Kidney epithelial cell (primary cell): ENCODE data around the gene PRR13. TPM values are rescaled to one million over a fixed set of nuclear protein-coding genes. Genes with fewer than 3 reads are reported as not detected.

Source experiments
- DNase-seq: peaks from one replicate; pipeline ENCODE4 v3.0.0-alpha.2; 2010; ENCODE audit warnings: low read depth
- H3K27me3 ChIP-seq: 2 replicates; pipeline ENCODE4 v1.6.0; 2011; ENCODE audit warnings: low read length; ENCODE audit not compliant: control insufficient read depth, insufficient read depth
- H3K36me3 ChIP-seq: 2 replicates; pipeline ENCODE4 v1.5.1; 2011; ENCODE audit warnings: low read length; ENCODE audit not compliant: control insufficient read depth, insufficient read depth
- H3K4me3 ChIP-seq: 2 replicates; pipeline ENCODE4 v1.5.1; 2011; ENCODE audit warnings: low read depth, mild to moderate bottlenecking, control low read depth, low read length
- total RNA-seq: library from RNA; depleted of rRNA; stranded (reverse); fragments of >200 nt; gene quantifications from 2 replicates; pipeline ENCODE4 v1.2.3, GENCODE V29; 2015
- TF ChIP-seq, protein P1 (sequence below): IDR thresholded peaks from 2 replicates; pipeline ENCODE4 v1.5.1; 2011; ENCODE audit warnings: mild to moderate bottlenecking, moderate library complexity, low read length, control low read depth, inconsistent platforms; ENCODE audit not compliant: insufficient read depth, poor library complexity, severe bottlenecking

Gene PRR13
- total RNA-seq, 1 donor from 2014 or later, result 91.4 TPM

DNA sequence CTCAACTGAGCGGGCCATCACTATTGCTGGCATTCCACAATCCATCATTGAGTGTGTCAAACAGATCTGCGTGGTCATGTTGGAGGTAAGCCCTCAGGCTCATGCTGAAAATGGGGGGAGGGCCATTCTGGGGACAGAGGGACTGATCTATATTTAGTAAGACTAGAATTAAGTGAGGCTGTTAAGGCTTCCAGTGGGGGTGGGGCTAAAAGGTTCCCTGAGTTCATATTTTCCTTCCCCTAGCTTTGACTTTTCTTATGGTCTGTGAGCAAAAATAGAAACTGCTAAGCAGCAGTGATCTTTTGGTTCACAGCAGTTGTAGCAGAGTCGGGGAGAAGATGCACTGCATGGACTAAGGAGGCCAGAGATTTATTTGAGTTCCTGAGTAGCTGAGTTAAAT, 19.5 kb downstream of the PRR13 start:
- TF ChIP-seq, protein P1, sequence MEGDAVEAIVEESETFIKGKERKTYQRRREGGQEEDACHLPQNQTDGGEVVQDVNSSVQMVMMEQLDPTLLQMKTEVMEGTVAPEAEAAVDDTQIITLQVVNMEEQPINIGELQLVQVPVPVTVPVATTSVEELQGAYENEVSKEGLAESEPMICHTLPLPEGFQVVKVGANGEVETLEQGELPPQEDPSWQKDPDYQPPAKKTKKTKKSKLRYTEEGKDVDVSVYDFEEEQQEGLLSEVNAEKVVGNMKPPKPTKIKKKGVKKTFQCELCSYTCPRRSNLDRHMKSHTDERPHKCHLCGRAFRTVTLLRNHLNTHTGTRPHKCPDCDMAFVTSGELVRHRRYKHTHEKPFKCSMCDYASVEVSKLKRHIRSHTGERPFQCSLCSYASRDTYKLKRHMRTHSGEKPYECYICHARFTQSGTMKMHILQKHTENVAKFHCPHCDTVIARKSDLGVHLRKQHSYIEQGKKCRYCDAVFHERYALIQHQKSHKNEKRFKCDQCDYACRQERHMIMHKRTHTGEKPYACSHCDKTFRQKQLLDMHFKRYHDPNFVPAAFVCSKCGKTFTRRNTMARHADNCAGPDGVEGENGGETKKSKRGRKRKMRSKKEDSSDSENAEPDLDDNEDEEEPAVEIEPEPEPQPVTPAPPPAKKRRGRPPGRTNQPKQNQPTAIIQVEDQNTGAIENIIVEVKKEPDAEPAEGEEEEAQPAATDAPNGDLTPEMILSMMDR, result no peak
- Histone ChIP-seq H3K4me3 (no peak overlapping the region), H3K36me3 (peaks cover 5% of the 10 kb centered on the region), H3K27me3 (no peaks in the 10 kb centered on the region)
- no peak for DNase-seq

DNA sequence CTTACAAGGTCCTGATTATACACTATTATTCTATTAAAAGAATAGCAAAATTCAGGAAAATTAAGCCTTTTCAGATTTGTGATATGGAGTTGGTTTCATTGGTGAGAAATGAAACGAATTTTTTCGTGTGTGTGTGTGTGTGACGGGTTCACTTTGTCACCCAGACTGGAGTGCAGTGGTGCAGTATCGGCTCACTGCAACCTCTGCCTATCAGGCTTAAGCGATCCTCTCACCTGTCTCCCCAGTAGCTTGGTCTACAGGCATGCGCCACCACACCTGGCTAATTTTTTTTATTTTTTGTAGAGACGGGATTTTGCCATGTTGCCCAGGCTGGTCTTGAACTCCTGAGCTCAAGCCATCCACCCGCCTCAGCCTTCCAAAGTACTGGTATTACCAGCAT, 20.1 kb downstream of the PRR13 start:
- TF ChIP-seq, protein P1, result no peak
- Histone ChIP-seq H3K36me3 (peaks cover 5% of the 10 kb centered on the region), H3K4me3 (no peak overlapping the region), H3K27me3 (no peaks in the 10 kb centered on the region)
- DNase-seq, result no peak

DNA sequence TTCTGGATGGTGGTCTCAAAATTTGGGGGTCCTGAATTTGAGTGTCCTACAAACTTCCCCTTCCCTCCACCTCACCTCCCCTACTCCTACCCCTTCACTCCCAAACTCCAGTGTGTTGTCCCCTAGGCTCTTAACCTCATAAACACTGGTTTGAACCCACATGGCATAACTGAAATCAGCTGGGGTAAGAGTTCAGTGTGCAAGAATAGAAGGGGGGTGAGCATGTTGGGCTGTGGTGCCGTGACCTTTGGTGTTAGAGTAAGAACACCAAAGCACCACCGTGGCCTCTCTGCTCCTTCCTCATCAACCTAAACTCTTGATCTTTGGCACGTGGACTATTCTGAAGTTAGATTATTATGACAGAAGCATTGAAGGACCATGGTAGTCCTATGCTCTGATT, 21.4 kb downstream of the PRR13 start:
- DNase-seq, result no peak
- H3K4me3 ChIP-seq, result no peak overlapping the region
- H3K27me3 ChIP-seq, result no peaks in the 10 kb centered on the region
- TF ChIP-seq, protein P1, result no peak
- H3K36me3 ChIP-seq, result peaks cover 6% of the 10 kb centered on the region

DNA sequence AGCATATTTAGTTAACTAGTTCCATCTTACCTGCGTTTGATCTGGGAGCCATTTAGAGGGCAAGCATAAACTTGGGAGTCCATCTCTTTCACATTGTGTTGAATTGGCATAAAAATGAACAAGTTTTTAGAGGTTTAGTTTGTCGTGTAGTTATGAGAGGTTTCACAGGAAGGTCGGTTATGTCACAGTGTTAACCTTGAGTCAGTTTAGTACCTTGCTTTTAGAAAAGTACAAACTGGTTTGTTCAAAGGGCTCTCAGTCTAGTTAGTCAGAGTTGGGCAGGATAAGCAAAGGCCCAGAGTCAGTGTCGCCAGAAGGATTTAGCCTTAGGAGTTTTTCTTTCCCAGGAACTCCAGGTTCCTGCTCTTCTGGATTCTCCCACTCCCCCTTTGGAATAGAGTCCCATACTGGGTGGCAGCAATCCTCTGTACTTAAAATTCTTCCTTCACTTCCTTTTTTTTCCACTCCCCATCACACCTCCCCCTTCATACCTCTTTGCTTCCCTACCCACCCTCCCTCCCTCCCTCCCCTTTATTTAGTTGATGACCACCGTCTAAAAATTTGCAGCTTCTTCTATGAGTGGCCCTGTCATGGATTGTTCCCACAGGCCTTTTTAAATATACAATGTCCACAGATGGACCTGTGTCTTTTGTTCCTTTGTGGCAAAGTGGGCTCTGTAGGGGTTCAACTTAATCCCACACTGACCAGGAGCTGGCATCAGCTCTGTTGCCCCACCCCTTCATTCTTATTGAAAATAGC, 22.4 kb downstream of the PRR13 start:
- TF ChIP-seq, protein P1, result no peak
- H3K36me3 ChIP-seq, result peaks cover 8% of the 10 kb centered on the region
- DNase-seq, result no peak
- no peaks in the 10 kb centered on the region for H3K27me3 ChIP-seq
- H3K4me3 ChIP-seq, result no peak overlapping the region

DNA sequence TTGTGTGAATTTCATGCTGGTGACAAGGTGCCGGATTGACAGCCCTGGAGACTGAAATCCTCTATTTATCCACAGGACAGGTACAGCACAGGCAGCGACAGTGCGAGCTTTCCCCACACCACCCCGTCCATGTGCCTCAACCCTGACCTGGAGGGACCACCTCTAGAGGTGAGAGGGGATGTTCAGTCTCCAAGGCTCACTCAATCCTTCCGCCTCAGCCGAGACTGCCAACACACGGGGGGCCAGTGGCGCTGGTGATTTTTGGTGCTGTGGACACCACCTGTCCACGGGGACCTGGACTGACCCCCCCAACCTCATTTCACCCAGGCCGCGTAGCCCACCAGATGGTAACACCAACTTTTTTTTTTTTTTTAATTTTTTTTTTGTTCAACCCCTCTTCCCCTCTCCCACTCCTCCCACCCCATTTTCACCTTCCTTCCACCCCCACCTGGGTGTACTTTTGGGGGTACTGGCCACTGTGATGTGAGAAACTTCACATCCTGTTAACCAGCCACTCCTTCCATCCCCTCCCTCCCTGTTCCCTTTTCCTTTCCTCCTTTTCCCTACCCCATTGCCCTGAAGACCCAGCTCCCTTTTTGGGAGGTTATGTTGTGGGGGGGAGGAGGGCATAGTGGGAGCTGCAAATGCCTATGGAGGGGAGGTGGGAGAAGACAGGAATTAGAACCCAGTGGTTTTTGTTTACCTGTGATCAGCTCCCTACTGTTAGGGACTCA, 23.3 kb downstream of the PRR13 start:
- no peak overlapping the region for H3K4me3 ChIP-seq
- TF ChIP-seq, protein P1, result no peak
- no peak for DNase-seq

DNA sequence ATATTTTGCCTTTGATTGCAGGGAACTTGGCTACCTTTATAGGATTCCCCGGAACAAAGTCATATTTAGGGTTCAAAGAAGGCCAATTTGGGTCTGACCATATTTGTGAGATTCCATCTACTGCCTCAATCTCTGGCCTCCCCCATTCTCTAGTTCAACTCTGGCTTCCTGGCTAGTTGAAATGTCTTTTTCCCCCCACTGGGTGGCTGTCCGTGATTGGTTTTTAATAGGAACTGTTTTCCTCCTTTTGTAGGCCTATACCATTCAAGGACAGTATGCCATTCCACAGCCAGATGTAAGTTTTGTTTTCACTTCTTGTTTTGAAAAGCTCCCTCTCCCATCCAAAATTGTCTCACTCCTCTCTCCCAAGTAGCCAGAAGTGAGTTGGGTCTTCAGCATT, 24.1 kb downstream of the PRR13 start:
- no peaks in the 10 kb centered on the region for H3K27me3 ChIP-seq
- no peak for DNase-seq
- H3K4me3 ChIP-seq, result no peak overlapping the region
- TF ChIP-seq, protein P1, result no peak
- H3K36me3 ChIP-seq, result peaks cover 4% of the 10 kb centered on the region

More for the DNA sequence above, 23.3 kb downstream of the PRR13 start:
- Histone ChIP-seq H3K27me3 (no peaks in the 10 kb centered on the region), H3K36me3 (peaks cover 5% of the 10 kb centered on the region)
